ENCODE data around the gene FILIP1. TPM values are rescaled to one million over a fixed set of nuclear protein-coding genes. Genes with fewer than 3 reads are reported as not detected.
"Not testable (repeated sequence)": the region's sequence is repeated elsewhere in the genome, so short reads cannot be mapped to it uniquely, and the experiment has no call there.

Gene FILIP1
- total and polyA plus RNA-seq, 4 donors: 2.0 to 10.4 (median 5.4) TPM

GRCh38 chr6:75441883-75442282 is 51.7 kb downstream of the FILIP1 start:
- 100% methylated on average over 6 of the region's 29 CpGs for WGBS (ENCODE audit: insufficient coverage)
- H3K4me3 ChIP-seq (ENCODE audit: low read depth, low read length); H3K4me1 ChIP-seq (ENCODE audit: control insufficient read depth, insufficient read depth, low read length); DNase-seq (ENCODE audit: low read depth in 4 of 6, low spot score in 6 of 6); H3K9me3 ChIP-seq (ENCODE audit: control insufficient read depth, insufficient read depth, low read length); H3K36me3 ChIP-seq (ENCODE audit: control insufficient read depth, insufficient read depth, low read length); H3K27me3 ChIP-seq (ENCODE audit: control insufficient read depth, insufficient read depth, low read length); H3K27ac ChIP-seq (ENCODE audit: low read depth, low read length): not testable (repeated sequence)

GRCh38 chr6:75441479-75441878 is 52.1 kb downstream of the FILIP1 start:
- not testable (repeated sequence) for H3K4me1 ChIP-seq (ENCODE audit: control insufficient read depth, insufficient read depth, low read length); H3K27ac ChIP-seq (ENCODE audit: low read depth, low read length); H3K9me3 ChIP-seq (ENCODE audit: control insufficient read depth, insufficient read depth, low read length); H3K27me3 ChIP-seq (ENCODE audit: control insufficient read depth, insufficient read depth, low read length); DNase-seq (ENCODE audit: low read depth in 4 of 6, low spot score in 6 of 6); H3K4me3 ChIP-seq (ENCODE audit: low read depth, low read length); H3K36me3 ChIP-seq (ENCODE audit: control insufficient read depth, insufficient read depth, low read length)
- no CpG with 5 or more reads among the region's 33 CpGs for WGBS (ENCODE audit: insufficient coverage)

- no CpG with 5 or more reads among the region's 2 CpGs for WGBS (ENCODE audit: insufficient coverage)
- H3K27me3 ChIP-seq (ENCODE audit: control insufficient read depth, insufficient read depth, low read length): no peaks in the 10 kb centered on the region
- no peak overlapping the region for H3K27ac ChIP-seq (ENCODE audit: low read depth, low read length)
- H3K4me3 ChIP-seq (ENCODE audit: low read depth, low read length): no peak overlapping the region
- H3K4me1 ChIP-seq (ENCODE audit: control insufficient read depth, insufficient read depth, low read length): no peaks in the 10 kb centered on the region
- H3K9me3 ChIP-seq (ENCODE audit: control insufficient read depth, insufficient read depth, low read length): no peaks in the 10 kb centered on the region
- DNase-seq (ENCODE audit: low read depth in 4 of 6, low spot score in 6 of 6): no peak
- no peaks in the 10 kb centered on the region for H3K36me3 ChIP-seq (ENCODE audit: control insufficient read depth, insufficient read depth, low read length)
Observed at GRCh38 chr6:75438442-75439116, 55.0 kb downstream of the FILIP1 start.

- Histone ChIP-seq H3K9me3 (ENCODE audit: control insufficient read depth, insufficient read depth, low read length) (no peaks in the 10 kb centered on the region), H3K4me3 (ENCODE audit: low read depth, low read length) (no peak overlapping the region), H3K36me3 (ENCODE audit: control insufficient read depth, insufficient read depth, low read length) (no peaks in the 10 kb centered on the region), H3K27ac (ENCODE audit: low read depth, low read length) (no peak overlapping the region), H3K27me3 (ENCODE audit: control insufficient read depth, insufficient read depth, low read length) (no peaks in the 10 kb centered on the region), H3K4me1 (ENCODE audit: control insufficient read depth, insufficient read depth, low read length) (no peaks in the 10 kb centered on the region)
- no CpG with 5 or more reads among the region's 1 CpG for WGBS (ENCODE audit: insufficient coverage)
- no peak for DNase-seq (ENCODE audit: low read depth in 4 of 6, low spot score in 6 of 6)
Observed at GRCh38 chr6:75438013-75438431, 55.6 kb downstream of the FILIP1 start.

- no peaks in the 10 kb centered on the region for H3K4me1 ChIP-seq (ENCODE audit: control insufficient read depth, insufficient read depth, low read length)
- no peaks in the 10 kb centered on the region for H3K9me3 ChIP-seq (ENCODE audit: control insufficient read depth, insufficient read depth, low read length)
- DNase-seq (ENCODE audit: low read depth in 4 of 6, low spot score in 6 of 6): peak in 1 of 6 donors; percentile 29
- WGBS (ENCODE audit: insufficient coverage): 88% methylated on average over 1 of the region's 3 CpGs
- H3K27me3 ChIP-seq (ENCODE audit: control insufficient read depth, insufficient read depth, low read length): no peaks in the 10 kb centered on the region
- H3K27ac ChIP-seq (ENCODE audit: low read depth, low read length): no peak overlapping the region
- no peaks in the 10 kb centered on the region for H3K36me3 ChIP-seq (ENCODE audit: control insufficient read depth, insufficient read depth, low read length)
- H3K4me3 ChIP-seq (ENCODE audit: low read depth, low read length): no peak overlapping the region
Observed at GRCh38 chr6:75437421-75437891, 56.1 kb downstream of the FILIP1 start.

- H3K36me3 ChIP-seq (ENCODE audit: control insufficient read depth, insufficient read depth, low read length): no peaks in the 10 kb centered on the region
- H3K27ac ChIP-seq (ENCODE audit: low read depth, low read length): no peak overlapping the region
- no peaks in the 10 kb centered on the region for H3K4me1 ChIP-seq (ENCODE audit: control insufficient read depth, insufficient read depth, low read length)
- WGBS (ENCODE audit: insufficient coverage): 100% methylated on average over 1 of the region's 4 CpGs
- DNase-seq (ENCODE audit: low read depth in 4 of 6, low spot score in 6 of 6): peak in 2 of 6 donors; percentile 42 to 46
- H3K4me3 ChIP-seq (ENCODE audit: low read depth, low read length): no peak overlapping the region
- no peaks in the 10 kb centered on the region for H3K9me3 ChIP-seq (ENCODE audit: control insufficient read depth, insufficient read depth, low read length)
- H3K27me3 ChIP-seq (ENCODE audit: control insufficient read depth, insufficient read depth, low read length): no peaks in the 10 kb centered on the region
Observed at GRCh38 chr6:75436869-75437268, 56.7 kb downstream of the FILIP1 start.

GRCh38 chr6:75432809-75433208 is 60.8 kb downstream of the FILIP1 start:
- WGBS (ENCODE audit: insufficient coverage): no CpG with 5 or more reads among the region's 1 CpG

GRCh38 chr6:75431379-75431778 is 62.2 kb downstream of the FILIP1 start:
- Histone ChIP-seq H3K4me3 (ENCODE audit: low read depth, low read length) (no peak overlapping the region), H3K27ac (ENCODE audit: low read depth, low read length) (no peak overlapping the region), H3K36me3 (ENCODE audit: control insufficient read depth, insufficient read depth, low read length) (no peaks in the 10 kb centered on the region), H3K27me3 (ENCODE audit: control insufficient read depth, insufficient read depth, low read length) (no peaks in the 10 kb centered on the region), H3K9me3 (ENCODE audit: control insufficient read depth, insufficient read depth, low read length) (no peaks in the 10 kb centered on the region), H3K4me1 (ENCODE audit: control insufficient read depth, insufficient read depth, low read length) (no peaks in the 10 kb centered on the region)
- WGBS (ENCODE audit: insufficient coverage): no CpG with 5 or more reads among the region's 1 CpG
- peak in 1 of 6 donors; percentile 17 for DNase-seq (ENCODE audit: low read depth in 4 of 6, low spot score in 6 of 6)

More at GRCh38 chr6:75432809-75433208, 60.8 kb downstream of the FILIP1 start:
- not testable (repeated sequence) for DNase-seq (ENCODE audit: low read depth in 4 of 6, low spot score in 6 of 6); H3K27ac ChIP-seq (ENCODE audit: low read depth, low read length); H3K27me3 ChIP-seq (ENCODE audit: control insufficient read depth, insufficient read depth, low read length); H3K36me3 ChIP-seq (ENCODE audit: control insufficient read depth, insufficient read depth, low read length); H3K9me3 ChIP-seq (ENCODE audit: control insufficient read depth, insufficient read depth, low read length); H3K4me3 ChIP-seq (ENCODE audit: low read depth, low read length); H3K4me1 ChIP-seq (ENCODE audit: control insufficient read depth, insufficient read depth, low read length)

GRCh38 chr6:75430631-75431325 is 62.8 kb downstream of the FILIP1 start:
- no peaks in the 10 kb centered on the region for H3K36me3 ChIP-seq (ENCODE audit: control insufficient read depth, insufficient read depth, low read length)
- H3K27ac ChIP-seq (ENCODE audit: low read depth, low read length): no peak overlapping the region
- no CpG with 5 or more reads among the region's 4 CpGs for WGBS (ENCODE audit: insufficient coverage)
- peak in 2 of 6 donors; percentile 51 to 66 for DNase-seq (ENCODE audit: low read depth in 4 of 6, low spot score in 6 of 6)
- H3K4me1 ChIP-seq (ENCODE audit: control insufficient read depth, insufficient read depth, low read length): no peaks in the 10 kb centered on the region
- H3K27me3 ChIP-seq (ENCODE audit: control insufficient read depth, insufficient read depth, low read length): no peaks in the 10 kb centered on the region
- H3K9me3 ChIP-seq (ENCODE audit: control insufficient read depth, insufficient read depth, low read length): no peaks in the 10 kb centered on the region
- H3K4me3 ChIP-seq (ENCODE audit: low read depth, low read length): no peak overlapping the region

All from spinal cord (tissue), 10 donors.